Subcutaneous adipose tissue (tissue), 4 donors: ENCODE results near the gene PRPSAP2. TPM values are rescaled to one million over a fixed set of nuclear protein-coding genes. Genes with fewer than 3 reads are reported as not detected.

Experiments
- total RNA-seq, 4 donors: library from RNA; depleted of rRNA; stranded (reverse); fragments of >200 nt; gene quantifications; one replicate each; pipeline ENCODE4 v1.1.0, GENCODE V29; 2016
- TF ChIP-seq, protein P1 (sequence below): fragments of 450-650 bp; IDR thresholded peaks from one replicate; pipeline ENCODE4 v1.5.1; 2016; ENCODE audit warnings: low read depth, mild to moderate bottlenecking, control low read depth, antibody characterized with exemption, moderate library complexity

Gene PRPSAP2
- total RNA-seq, 4 donors from 2014 or later: 12.6 to 45.4 (median 16.7) TPM

DNA sequence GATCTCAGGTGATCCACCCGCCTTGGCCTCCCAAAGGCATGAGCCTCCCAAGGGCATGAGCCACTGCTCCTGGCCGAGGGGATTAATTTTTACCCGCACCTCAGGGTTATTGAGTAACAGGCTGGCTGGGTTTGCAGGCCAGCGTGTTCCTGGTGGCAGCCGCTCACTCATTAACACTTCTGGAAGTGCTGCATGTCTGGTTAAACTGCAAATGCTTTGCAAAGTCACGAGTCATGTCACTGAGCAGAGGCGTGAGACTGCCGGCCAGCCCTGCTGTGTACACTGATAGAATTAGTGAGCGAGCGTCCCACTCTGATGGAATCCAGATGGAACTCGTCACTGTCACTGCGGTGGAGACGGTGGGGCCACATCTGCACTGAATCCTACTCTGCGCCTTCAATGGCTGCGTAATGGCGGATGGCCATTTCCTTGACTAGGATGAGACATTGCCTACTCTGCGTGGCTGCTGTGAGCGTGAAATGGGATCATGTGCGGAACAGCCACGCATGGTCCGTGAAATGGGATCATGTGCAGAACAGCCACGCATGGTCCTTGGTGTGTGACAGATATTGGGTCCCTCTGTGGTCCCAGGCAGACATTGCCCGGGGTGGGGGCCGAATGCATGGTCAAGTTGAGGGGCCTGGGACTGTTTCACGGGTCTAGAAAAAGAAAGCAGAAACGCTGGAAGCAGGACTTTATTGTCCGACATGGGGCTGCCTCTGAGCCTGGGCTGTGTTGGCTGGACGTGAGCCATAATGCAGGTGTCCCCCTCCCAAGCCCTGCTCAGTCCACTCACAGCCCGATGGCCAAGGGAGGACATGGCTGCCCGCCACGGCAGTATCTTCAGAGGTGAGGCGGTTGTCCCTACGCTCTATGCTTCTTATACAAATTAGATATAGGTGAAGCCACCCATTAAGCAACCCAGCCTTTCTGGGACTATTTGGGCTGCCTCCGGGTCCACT is 93.3 kb downstream of the PRPSAP2 start:
- TF ChIP-seq, protein P1, sequence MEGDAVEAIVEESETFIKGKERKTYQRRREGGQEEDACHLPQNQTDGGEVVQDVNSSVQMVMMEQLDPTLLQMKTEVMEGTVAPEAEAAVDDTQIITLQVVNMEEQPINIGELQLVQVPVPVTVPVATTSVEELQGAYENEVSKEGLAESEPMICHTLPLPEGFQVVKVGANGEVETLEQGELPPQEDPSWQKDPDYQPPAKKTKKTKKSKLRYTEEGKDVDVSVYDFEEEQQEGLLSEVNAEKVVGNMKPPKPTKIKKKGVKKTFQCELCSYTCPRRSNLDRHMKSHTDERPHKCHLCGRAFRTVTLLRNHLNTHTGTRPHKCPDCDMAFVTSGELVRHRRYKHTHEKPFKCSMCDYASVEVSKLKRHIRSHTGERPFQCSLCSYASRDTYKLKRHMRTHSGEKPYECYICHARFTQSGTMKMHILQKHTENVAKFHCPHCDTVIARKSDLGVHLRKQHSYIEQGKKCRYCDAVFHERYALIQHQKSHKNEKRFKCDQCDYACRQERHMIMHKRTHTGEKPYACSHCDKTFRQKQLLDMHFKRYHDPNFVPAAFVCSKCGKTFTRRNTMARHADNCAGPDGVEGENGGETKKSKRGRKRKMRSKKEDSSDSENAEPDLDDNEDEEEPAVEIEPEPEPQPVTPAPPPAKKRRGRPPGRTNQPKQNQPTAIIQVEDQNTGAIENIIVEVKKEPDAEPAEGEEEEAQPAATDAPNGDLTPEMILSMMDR: no peak

- TF ChIP-seq, protein P1: no peak
Measured at GRCh38 chr17:18951941-18952842, 94.3 kb downstream of the PRPSAP2 start, which contains the start of gene SLC5A10. SLC5A10 (plus strand) TSS chr17:18952165; CDS start chr17:18952206, 41 bp downstream.

- TF ChIP-seq, protein P1: no peak
Measured at GRCh38 chr17:18953231-18953728, 95.3 kb downstream of the PRPSAP2 start.

DNA sequence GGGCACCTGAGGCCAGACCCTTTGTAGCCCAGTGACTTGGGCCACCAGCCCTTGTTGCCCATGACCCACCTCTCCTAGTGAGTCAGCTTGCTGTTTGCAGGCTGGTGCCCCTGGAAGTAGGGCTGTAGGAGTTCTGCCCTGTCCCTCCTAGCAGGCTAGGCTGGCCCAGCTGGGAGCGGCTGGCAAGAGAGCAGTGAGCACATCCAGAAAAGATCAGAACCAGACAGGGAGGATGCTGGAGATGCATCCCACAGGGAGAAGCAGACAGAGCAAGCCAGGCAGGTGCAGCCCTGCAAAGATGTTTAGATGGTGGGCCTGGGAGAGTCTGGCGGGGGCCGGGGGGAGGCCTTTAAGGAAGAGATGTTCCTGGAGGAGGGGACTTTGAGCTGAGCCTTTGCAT is 96.4 kb downstream of the PRPSAP2 start:
- TF ChIP-seq, protein P1: no peak

- TF ChIP-seq, protein P1: no peak
Measured at GRCh38 chr17:18955009-18955408, 97.1 kb downstream of the PRPSAP2 start.

- TF ChIP-seq, protein P1: no peak
Measured at GRCh38 chr17:18956581-18956980, 98.7 kb downstream of the PRPSAP2 start.
